Gastroesophageal sphincter (tissue), 3 donors: ENCODE data around the gene PDLIM4.

Experiments used
- CTCF ChIP-seq, 4 experiments: fragments of 200-600 bp in 2 of 4; fragments of 450-650 bp in 2 of 4; sonication (generic) in 1 of 4; IDR thresholded peaks; one replicate each; pipeline ENCODE4 v1.5.1; 2017 to 2019; ENCODE audit warnings: antibody characterized with exemption in 4 of 4, mild to moderate bottlenecking in 2 of 4, moderate library complexity in 2 of 4
- EP300 ChIP-seq: sonication (generic); formaldehyde crosslinking; IDR thresholded peaks from one replicate; pipeline ENCODE4 v1.6.1; 2017; ENCODE audit warnings: antibody characterized with exemption, mild to moderate bottlenecking
- POLR2A ChIP-seq, 2 donors: fragments of 450-650 bp; IDR thresholded peaks; one replicate each; pipeline ENCODE4 v1.6.1; 2017; ENCODE audit warnings: antibody characterized with exemption in 2 of 2, mild to moderate bottlenecking in 2 of 2, moderate library complexity in 1 of 2

- TF ChIP-seq CTCF (IDR thresholded peaks at IDR 0.05) (no peak), EP300 (no peak), POLR2A (IDR thresholded peaks at IDR 0.05) (no peak)
Observed at GRCh38 chr5:132267166-132267739, 9.8 kb downstream of the PDLIM4 start.
